CD4-positive, alpha-beta T cell (primary cell): Measurements from ENCODE around the gene C1QTNF9. TPM values are rescaled to one million over a fixed set of nuclear protein-coding genes. Genes with fewer than 3 reads are reported as not detected.

ENCODE experiments used
- ATAC-seq: fragments of 200-7000 bp; cut with Tn5 transposase; one replicate; pipeline ENCODE4 v1.10.0; 2022; ENCODE audit warnings: mild to moderate bottlenecking; ENCODE audit not compliant: poor library complexity
- CTCF ChIA-PET: fragments of 350-600 bp; sonication (Branson Sonifier 250); formaldehyde crosslinking; loops from one replicate; lab custom pipeline; 2021; ENCODE audit warnings: antibody characterized with exemption, inconsistent platforms; lab: Charles Lee
- POLR2A ChIA-PET: fragments of 350-600 bp; sonication (Branson Sonifier 250); formaldehyde crosslinking; loops from one replicate; lab custom pipeline; 2021; ENCODE audit warnings: antibody characterized with exemption, inconsistent platforms; lab: Charles Lee
- DNase-seq, 14 experiments: peaks; one replicate each; pipeline ENCODE4 v3.0.0-alpha.2; 2013 to 2020; ENCODE audit warnings: mixed read lengths in 2 of 14
- H3K27ac ChIP-seq, 2 donors: one replicate each; pipeline versions ENCODE4 v1.5.1 to v1.7.0; 2013; ENCODE audit warnings: low read length in 2 of 2, low read depth in 1 of 2, mild to moderate bottlenecking in 1 of 2
- H3K27me3 ChIP-seq, 2 experiments: 1 replicate in 1 of 2; 2 replicates in 1 of 2; pipeline versions ENCODE4 v1.6.1 to v1.7.0; 2013; ENCODE audit warnings: low read length in 2 of 2, control low read depth in 1 of 2, mild to moderate bottlenecking in 1 of 2, moderate library complexity in 1 of 2; ENCODE audit not compliant: insufficient read depth in 2 of 2, control insufficient read depth in 1 of 2
- H3K36me3 ChIP-seq: one replicate; pipeline ENCODE4 v1.6.1; 2013; ENCODE audit warnings: low read length, control low read depth; ENCODE audit not compliant: insufficient read depth
- H3K4me1 ChIP-seq: one replicate; pipeline ENCODE4 v1.6.1; 2013; ENCODE audit warnings: low read length, control low read depth; ENCODE audit not compliant: insufficient read depth
- H3K4me3 ChIP-seq: one replicate; pipeline ENCODE4 v1.5.1; 2013; ENCODE audit warnings: mild to moderate bottlenecking, low read length, moderate library complexity
- H3K9me3 ChIP-seq, 2 experiments: 1 replicate in 1 of 2; 2 replicates in 1 of 2; pipeline versions ENCODE4 v1.6.1 to v1.7.0; 2013; ENCODE audit warnings: low read length in 2 of 2, mild to moderate bottlenecking in 2 of 2, control low read depth in 1 of 2, moderate library complexity in 1 of 2; ENCODE audit not compliant: control insufficient read depth in 1 of 2, insufficient read depth in 1 of 2
- H3K27ac Mint-ChIP-seq: one replicate; pipeline ENCODE4 v1.8.0; 2020; ENCODE audit warnings: mixed read lengths
- H3K27me3 Mint-ChIP-seq: one replicate; pipeline ENCODE4 v1.8.0; 2021; ENCODE audit warnings: mixed read lengths
- H3K36me3 Mint-ChIP-seq: one replicate; pipeline ENCODE4 v1.8.0; 2021; ENCODE audit warnings: low read depth, mixed read lengths
- H3K4me1 Mint-ChIP-seq: one replicate; pipeline ENCODE4 v1.8.0; 2021; ENCODE audit warnings: low read depth, mixed read lengths
- H3K4me3 Mint-ChIP-seq: one replicate; pipeline ENCODE4 v1.8.0; 2020; ENCODE audit warnings: mild to moderate bottlenecking, mixed read lengths
- H3K9me3 Mint-ChIP-seq: one replicate; pipeline ENCODE4 v1.8.0; 2020; ENCODE audit warnings: mixed read lengths
- CTCF ChIP-seq: fragments of 200-600 bp; IDR thresholded peaks from one replicate; pipeline ENCODE4 v1.8.0; 2022; ENCODE audit warnings: antibody characterized with exemption, mild to moderate bottlenecking
- intact Hi-C, 2 experiments: fragments of 100-400 bp; cut with DNase I in 1 of 2; cut with micrococcal nuclease in 1 of 2; formaldehyde crosslinking; loops; one replicate each; pipeline versions ENCODE4 v1.15.1 to v1.9.0; 2023 to 2025; cut with DNase I, micrococcal nuclease
- total RNA-seq, 174 experiments: library from RNA in 2 of 174; stranded (reverse) in 2 of 174; gene quantifications; one replicate each; pipeline ENCODE4 v1.2.3 and lab custom pipeline; 2021 to 2026

Gene C1QTNF9
- total RNA-seq, 2 experiments from 2014 or later = not detected

- no peak overlapping the region for H3K27ac ChIP-seq
- intact Hi-C loops = no loop called here
These were observed 50.7 kb downstream of the C1QTNF9 start for GRCh38 chr13:24360106-24360505.

GRCh38 chr13:24361113-24361512, 51.7 kb downstream of the C1QTNF9 start:
- Histone ChIP-seq H3K4me1 (no peaks in the 10 kb centered on the region), H3K27me3 (no peaks in the 10 kb centered on the region), H3K4me3 (no peak overlapping the region), H3K9me3 (no peaks in the 10 kb centered on the region), H3K27ac (no peak overlapping the region), H3K36me3 (no peaks in the 10 kb centered on the region)
- H3K36me3 Mint-ChIP-seq = no peaks in the 10 kb centered on the region
- intact Hi-C loops = no loop called here
- H3K9me3 Mint-ChIP-seq = no peaks in the 10 kb centered on the region
- POLR2A ChIA-PET = no interaction called here
- H3K27ac Mint-ChIP-seq = no peak overlapping the region
- CTCF ChIA-PET = no interaction called here
- no peaks in the 10 kb centered on the region for H3K4me1 Mint-ChIP-seq
- no peak for ATAC-seq
- no peaks in the 10 kb centered on the region for H3K27me3 Mint-ChIP-seq
- no peak for DNase-seq
- no peak for TF ChIP-seq CTCF
- H3K4me3 Mint-ChIP-seq = no peak overlapping the region

More at GRCh38 chr13:24360106-24360505, 50.7 kb downstream of the C1QTNF9 start:
- H3K9me3 Mint-ChIP-seq = no peaks in the 10 kb centered on the region
- H3K4me3 Mint-ChIP-seq = no peak overlapping the region
- H3K4me1 ChIP-seq = no peaks in the 10 kb centered on the region
- no peaks in the 10 kb centered on the region for H3K27me3 Mint-ChIP-seq
- ATAC-seq (no peak), DNase-seq (no peak)
- no peak overlapping the region for H3K27ac Mint-ChIP-seq
- H3K4me3 ChIP-seq = no peak overlapping the region
- H3K36me3 Mint-ChIP-seq = no peaks in the 10 kb centered on the region
- no peaks in the 10 kb centered on the region for H3K36me3 ChIP-seq
- H3K9me3 ChIP-seq = no peaks in the 10 kb centered on the region
- no peaks in the 10 kb centered on the region for H3K4me1 Mint-ChIP-seq
- ChIA-PET CTCF (no interaction called here), POLR2A (no interaction called here)
- TF ChIP-seq CTCF = no peak
- no peaks in the 10 kb centered on the region for H3K27me3 ChIP-seq

- ChIA-PET CTCF (no interaction called here), POLR2A (no interaction called here)
- Mint-ChIP-seq H3K4me3 (no peak overlapping the region), H3K9me3 (no peaks in the 10 kb centered on the region), H3K27ac (no peak overlapping the region), H3K36me3 (no peaks in the 10 kb centered on the region), H3K4me1 (no peaks in the 10 kb centered on the region), H3K27me3 (peaks cover 5% of the 10 kb centered on the region)
- Histone ChIP-seq H3K9me3 (no peaks in the 10 kb centered on the region), H3K36me3 (no peaks in the 10 kb centered on the region), H3K27me3 (no peaks in the 10 kb centered on the region), H3K4me1 (no peaks in the 10 kb centered on the region), H3K4me3 (no peak overlapping the region), H3K27ac (no peak overlapping the region)
- no peak for TF ChIP-seq CTCF
- ATAC-seq = no peak
- intact Hi-C loops = no loop called here
- DNase-seq = no peak
These were observed 52.5 kb downstream of the C1QTNF9 start for GRCh38 chr13:24361852-24362366.
